ENCODE measurements around the gene HS3ST5. TPM values are rescaled to one million over a fixed set of nuclear protein-coding genes. Genes with fewer than 3 reads are reported as not detected.

The HS3ST5 gene
- total and polyA plus RNA-seq, 2 experiments from 2014 or later, result 2.8 to 3.5 TPM

- Mint-ChIP-seq H3K27me3 (ENCODE audit: insufficient read depth, low read depth, poor library complexity) (no peaks in the 10 kb centered on the region), H3K27ac (no peak overlapping the region), H3K9me3 (peaks cover 21% of the 10 kb centered on the region), H3K4me3 (no peak overlapping the region), H3K36me3 (ENCODE audit: low read depth) (peaks cover 34% of the 10 kb centered on the region), H3K4me1 (peaks cover 7% of the 10 kb centered on the region; the same call in 2 of the 3 replicates)
- no peaks in the 10 kb centered on the region; the same call in 1 of the 2 replicates for H3K9me2 ChIP-seq (ENCODE audit: insufficient read depth)
- H3K27ac ChIP-seq (ENCODE audit: low read depth), result no peak overlapping the region; the same call in 1 of the 2 replicates
- no peaks in the 10 kb centered on the region for H3K4me1 ChIP-seq (ENCODE audit: insufficient read depth)
- H3K4me3 ChIP-seq, result no peak overlapping the region
- no peaks in the 10 kb centered on the region for H4K20me1 ChIP-seq (replicated peaks; ENCODE audit: insufficient read depth)
- no peaks in the 10 kb centered on the region for H3K27me3 ChIP-seq (ENCODE audit: insufficient read depth)
- H3K79me2 ChIP-seq (replicated peaks; ENCODE audit: insufficient read depth), result no peaks in the 10 kb centered on the region
- H2AFZ ChIP-seq, result no peak overlapping the region
- DNase-seq (ENCODE audit: low spot score) (no peak), ATAC-seq (no peak)
- H3F3A ChIP-seq (replicated peaks; ENCODE audit: low read depth), result no peaks in the 10 kb centered on the region
- TF ChIP-seq EZH2phosphoT487 (IDR thresholded peaks at IDR 0.05; ENCODE audit: unreplicated experiment), result no peak
- TF ChIP-seq NANOG (IDR thresholded peaks at IDR 0.05; ENCODE audit: borderline replicate concordance), result no peak
- no peak for TF ChIP-seq STAT1 (IDR thresholded peaks at IDR 0.05; ENCODE audit: unreplicated experiment)
- no peak for TF ChIP-seq ETS1 (IDR thresholded peaks at IDR 0.05)
- TF ChIP-seq ZNF462 (CRISPR knock-in tag; IDR thresholded peaks at IDR 0.05), result no peak
- TF ChIP-seq JUNB (IDR thresholded peaks at IDR 0.05; ENCODE audit: unreplicated experiment), result no peak
- no peak for TF ChIP-seq ZNF114 (CRISPR knock-in tag; IDR thresholded peaks at IDR 0.05)
- TF ChIP-seq EZH2 (IDR thresholded peaks at IDR 0.05; ENCODE audit: low read depth, unreplicated experiment), result no peak
- TF ChIP-seq ZNF331 (CRISPR knock-in tag; IDR thresholded peaks at IDR 0.05; ENCODE audit: low read depth), result no peak
- no peak for TF ChIP-seq POLR2AphosphoS5 (IDR thresholded peaks at IDR 0.05; ENCODE audit: low read depth)
- no peak for TF ChIP-seq CREB1 (CRISPR knock-in tag; IDR thresholded peaks at IDR 0.05; ENCODE audit: low read depth)
- TF ChIP-seq CTCF (conservative IDR thresholded peaks at IDR 0.05; ENCODE audit: low read depth in 2 of 2), result no peak
- no peak for TF ChIP-seq REST (IDR thresholded peaks at IDR 0.05; ENCODE audit: unreplicated experiment)
- no peaks in the 10 kb centered on the region; the same call in 1 of the 2 replicates for H3K36me3 ChIP-seq (ENCODE audit: insufficient read depth)
- no peak overlapping the region for H3K4me2 ChIP-seq
Observed at GRCh38 chr6:114210467-114210866, 132.4 kb downstream of the HS3ST5 start.

Measured in GM23338 (cell line).